ENCODE measurements around the gene BCAS4.

The BCAS4 gene

DNA sequence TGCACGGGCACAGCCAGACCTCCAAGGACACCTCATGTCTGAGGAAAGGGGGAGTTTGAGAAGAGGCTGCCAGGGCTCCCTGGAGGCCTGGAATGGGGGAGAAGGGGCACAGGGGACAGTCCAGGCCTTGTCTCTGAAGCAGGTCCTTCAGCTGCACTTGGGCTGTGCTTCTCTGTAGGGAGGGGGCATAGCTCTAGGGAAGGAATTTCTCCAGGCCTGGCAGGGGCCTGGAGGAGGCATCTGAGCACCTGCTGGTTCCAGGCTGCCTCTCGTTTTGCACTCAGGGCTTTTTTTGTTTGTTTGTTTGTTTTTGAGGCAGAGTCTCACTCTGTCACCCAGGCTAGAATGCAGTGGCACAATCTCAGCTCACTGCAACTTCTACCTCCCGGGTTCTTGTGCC is 67.7 kb downstream of the BCAS4 start:
- H3K27ac Mint-ChIP-seq: no peak overlapping the region

GRCh38 chr20:50865114-50865513 is 70.3 kb downstream of the BCAS4 start:
- H3K4me1 Mint-ChIP-seq (ENCODE audit: low read depth): peaks cover 5% of the 10 kb centered on the region
- H3K4me3 Mint-ChIP-seq: no peak overlapping the region
- H3K27me3 Mint-ChIP-seq: no peaks in the 10 kb centered on the region
- no peaks in the 10 kb centered on the region for H3K36me3 Mint-ChIP-seq
- H3K27ac Mint-ChIP-seq: no peak overlapping the region
- no peaks in the 10 kb centered on the region for H3K9me3 Mint-ChIP-seq (ENCODE audit: low read depth)

More for the DNA sequence above, 67.7 kb downstream of the BCAS4 start:
- H3K4me1 Mint-ChIP-seq (ENCODE audit: low read depth): peaks cover 2% of the 10 kb centered on the region
- H3K27me3 Mint-ChIP-seq: no peaks in the 10 kb centered on the region
- no peaks in the 10 kb centered on the region for H3K9me3 Mint-ChIP-seq (ENCODE audit: low read depth)
- H3K4me3 Mint-ChIP-seq: no peak overlapping the region
- no peaks in the 10 kb centered on the region for H3K36me3 Mint-ChIP-seq

- no peaks in the 10 kb centered on the region for H3K9me3 Mint-ChIP-seq (ENCODE audit: low read depth)
- H3K27ac Mint-ChIP-seq: no peak overlapping the region
- H3K36me3 Mint-ChIP-seq: no peaks in the 10 kb centered on the region
- no peak overlapping the region for H3K4me3 Mint-ChIP-seq
- H3K4me1 Mint-ChIP-seq (ENCODE audit: low read depth): peaks cover 5% of the 10 kb centered on the region
- no peaks in the 10 kb centered on the region for H3K27me3 Mint-ChIP-seq
Observed at GRCh38 chr20:50865591-50865990, 70.7 kb downstream of the BCAS4 start.

DNA sequence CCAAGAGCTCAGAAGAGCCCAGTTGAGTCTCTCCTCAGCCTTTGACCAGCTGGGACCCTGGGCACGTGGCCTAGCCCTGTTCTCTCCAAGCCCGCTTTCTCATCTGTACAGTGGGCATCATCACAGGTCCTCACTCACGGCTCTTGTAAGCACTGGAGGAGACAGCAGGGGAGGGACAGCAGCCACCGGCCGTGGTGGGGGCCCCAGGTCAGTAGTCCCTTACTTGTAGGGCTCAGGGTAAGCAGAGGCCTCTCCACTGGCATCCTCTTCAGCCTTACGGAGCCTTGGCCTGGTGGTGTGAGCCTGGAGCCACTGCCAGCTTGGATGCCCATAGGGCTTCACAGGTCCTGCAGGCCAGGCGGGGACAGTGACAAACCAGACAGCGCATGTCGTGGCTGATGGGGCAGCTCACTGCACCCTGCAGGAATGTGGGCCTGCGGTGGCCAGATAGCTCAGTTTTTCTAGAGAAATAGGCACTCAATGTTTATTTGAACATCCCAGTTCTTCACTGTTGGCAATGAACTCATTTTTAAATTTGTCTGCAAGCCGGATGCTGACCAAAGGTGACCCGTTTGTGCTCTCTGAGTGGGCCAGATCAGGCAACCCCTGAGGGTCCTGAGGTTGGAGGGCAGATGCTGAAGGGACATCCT is 71.3 kb downstream of the BCAS4 start:
- Mint-ChIP-seq H3K27ac (no peak overlapping the region), H3K27me3 (no peaks in the 10 kb centered on the region), H3K9me3 (ENCODE audit: low read depth) (no peaks in the 10 kb centered on the region), H3K36me3 (no peaks in the 10 kb centered on the region), H3K4me1 (ENCODE audit: low read depth) (peaks cover 4% of the 10 kb centered on the region), H3K4me3 (no peak overlapping the region)

GRCh38 chr20:50866831-50867230 is 72.0 kb downstream of the BCAS4 start:
- no peaks in the 10 kb centered on the region for H3K9me3 Mint-ChIP-seq (ENCODE audit: low read depth)
- H3K4me1 Mint-ChIP-seq (ENCODE audit: low read depth): peaks cover 4% of the 10 kb centered on the region
- no peak overlapping the region for H3K27ac Mint-ChIP-seq
- no peaks in the 10 kb centered on the region for H3K27me3 Mint-ChIP-seq
- H3K36me3 Mint-ChIP-seq: no peaks in the 10 kb centered on the region
- no peak overlapping the region for H3K4me3 Mint-ChIP-seq

DNA sequence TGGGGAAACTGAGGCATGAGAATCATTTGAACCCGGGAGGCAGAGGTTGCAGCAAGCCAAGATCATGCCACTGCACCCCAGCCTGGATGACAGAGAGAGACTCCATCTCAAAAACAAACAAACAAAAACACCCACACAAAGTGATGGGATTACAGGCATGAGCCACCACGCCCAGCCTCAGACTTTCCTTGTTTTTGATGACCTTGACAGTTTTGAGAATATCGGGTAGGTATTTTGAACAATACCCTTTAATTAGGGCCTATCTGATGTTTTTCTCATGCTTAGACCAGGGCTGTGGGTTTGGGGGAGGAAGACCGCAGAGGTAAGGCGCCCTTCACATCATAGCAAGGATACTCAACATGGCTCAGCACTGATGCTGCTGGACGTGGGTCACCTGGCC is 72.9 kb downstream of the BCAS4 start:
- Mint-ChIP-seq H3K9me3 (ENCODE audit: low read depth) (no peaks in the 10 kb centered on the region), H3K4me1 (ENCODE audit: low read depth) (peaks cover 2% of the 10 kb centered on the region), H3K4me3 (no peak overlapping the region), H3K27ac (no peak overlapping the region), H3K27me3 (no peaks in the 10 kb centered on the region), H3K36me3 (no peaks in the 10 kb centered on the region)

GRCh38 chr20:50868509-50869495 is 73.9 kb downstream of the BCAS4 start:
- no peak overlapping the region for H3K27ac Mint-ChIP-seq
- H3K4me3 Mint-ChIP-seq: no peak overlapping the region
- no peaks in the 10 kb centered on the region for H3K9me3 Mint-ChIP-seq (ENCODE audit: low read depth)

GRCh38 chr20:50870561-50871161 is 75.8 kb downstream of the BCAS4 start:
- H3K4me1 Mint-ChIP-seq (ENCODE audit: low read depth): peaks cover 2% of the 10 kb centered on the region

More at GRCh38 chr20:50868509-50869495, 73.9 kb downstream of the BCAS4 start:
- Mint-ChIP-seq H3K27me3 (no peaks in the 10 kb centered on the region), H3K36me3 (no peaks in the 10 kb centered on the region), H3K4me1 (ENCODE audit: low read depth) (peaks cover 2% of the 10 kb centered on the region)

GRCh38 chr20:50872560-50873425 is 77.9 kb downstream of the BCAS4 start:
- Mint-ChIP-seq H3K9me3 (ENCODE audit: low read depth) (no peaks in the 10 kb centered on the region), H3K4me1 (ENCODE audit: low read depth) (peaks cover 2% of the 10 kb centered on the region), H3K4me3 (no peak overlapping the region), H3K27ac (no peak overlapping the region), H3K27me3 (no peaks in the 10 kb centered on the region), H3K36me3 (no peaks in the 10 kb centered on the region)

More at GRCh38 chr20:50870561-50871161, 75.8 kb downstream of the BCAS4 start:
- no peak overlapping the region for H3K27ac Mint-ChIP-seq
- no peaks in the 10 kb centered on the region for H3K27me3 Mint-ChIP-seq
- H3K36me3 Mint-ChIP-seq: no peaks in the 10 kb centered on the region
- H3K4me3 Mint-ChIP-seq: no peak overlapping the region
- no peaks in the 10 kb centered on the region for H3K9me3 Mint-ChIP-seq (ENCODE audit: low read depth)

DNA sequence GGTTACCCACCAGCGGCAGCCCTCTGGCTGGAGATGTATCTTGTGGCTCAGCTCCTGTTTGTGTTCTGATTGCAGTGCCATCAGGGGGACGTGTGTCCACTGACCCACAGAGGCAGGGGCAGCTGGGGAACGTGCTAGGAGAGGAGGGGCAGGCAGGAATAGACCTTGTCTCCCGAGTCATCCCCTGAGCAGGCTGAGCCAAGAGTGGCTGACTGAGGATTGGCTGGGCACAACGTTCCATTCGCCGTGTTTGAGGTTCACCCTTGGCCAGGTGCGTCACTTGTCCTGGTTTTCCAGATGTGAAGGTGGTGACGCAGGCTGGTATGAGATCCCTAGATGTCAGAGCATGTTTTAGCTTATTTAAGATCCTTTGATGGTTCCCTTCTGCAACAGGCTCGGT is 78.7 kb downstream of the BCAS4 start:
- Mint-ChIP-seq H3K27ac (peak overlapping the region; percentile 28), H3K9me3 (ENCODE audit: low read depth) (no peaks in the 10 kb centered on the region), H3K4me3 (no peak overlapping the region), H3K36me3 (no peaks in the 10 kb centered on the region), H3K4me1 (ENCODE audit: low read depth) (peaks cover 2% of the 10 kb centered on the region), H3K27me3 (no peaks in the 10 kb centered on the region)

GRCh38 chr20:50874111-50874757 is 79.4 kb downstream of the BCAS4 start:
- H3K36me3 Mint-ChIP-seq: no peaks in the 10 kb centered on the region
- H3K27ac Mint-ChIP-seq: no peak overlapping the region
- no peaks in the 10 kb centered on the region for H3K27me3 Mint-ChIP-seq
- no peaks in the 10 kb centered on the region for H3K9me3 Mint-ChIP-seq (ENCODE audit: low read depth)
- H3K4me1 Mint-ChIP-seq (ENCODE audit: low read depth): peaks cover 2% of the 10 kb centered on the region
- no peak overlapping the region for H3K4me3 Mint-ChIP-seq

- no peaks in the 10 kb centered on the region for H3K4me1 Mint-ChIP-seq (ENCODE audit: low read depth)
- no peaks in the 10 kb centered on the region for H3K9me3 Mint-ChIP-seq (ENCODE audit: low read depth)
- no peak overlapping the region for H3K27ac Mint-ChIP-seq
- H3K4me3 Mint-ChIP-seq: no peak overlapping the region
- no peaks in the 10 kb centered on the region for H3K27me3 Mint-ChIP-seq
- no peaks in the 10 kb centered on the region for H3K36me3 Mint-ChIP-seq
Observed at GRCh38 chr20:50874758-50875665, 80.2 kb downstream of the BCAS4 start.

GRCh38 chr20:50876063-50876685 is 81.3 kb downstream of the BCAS4 start:
- Mint-ChIP-seq H3K9me3 (ENCODE audit: low read depth) (no peaks in the 10 kb centered on the region), H3K4me3 (no peak overlapping the region), H3K27me3 (no peaks in the 10 kb centered on the region), H3K4me1 (ENCODE audit: low read depth) (no peaks in the 10 kb centered on the region), H3K36me3 (no peaks in the 10 kb centered on the region), H3K27ac (no peak overlapping the region)
